GM15510 (cell line): ENCODE measurements around the gene CEP120.

Experiments used
- POLR2A ChIP-seq: IDR thresholded peaks from 3 replicates; pipeline ENCODE4 v1.6.1; 2011; ENCODE audit warnings: borderline replicate concordance; ENCODE audit not compliant: insufficient read length; ENCODE audit errors: extremely low read depth

Gene CEP120

GRCh38 chr5:123364441-123365155, 58.6 kb downstream of the CEP120 start:
- TF ChIP-seq POLR2A: no peak

DNA sequence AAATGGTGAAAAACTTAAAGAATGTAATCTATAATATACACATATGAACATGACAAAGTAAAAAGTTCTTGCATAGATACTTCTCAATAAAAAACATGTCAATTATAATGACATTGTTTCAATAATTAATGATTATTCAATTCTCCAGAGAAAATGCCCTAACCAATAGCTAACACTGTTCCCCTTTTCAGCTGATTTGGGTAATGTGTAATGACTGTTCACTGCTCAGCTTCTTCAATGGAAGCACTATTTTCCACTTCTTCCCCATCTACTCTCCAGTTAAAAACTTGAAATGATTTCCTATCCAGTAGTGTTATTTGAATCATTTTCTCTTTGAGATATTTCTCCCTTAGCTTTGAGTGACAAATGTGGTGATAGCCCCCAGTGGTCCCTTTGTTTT, 62.3 kb downstream of the CEP120 start:
- TF ChIP-seq POLR2A: no peak

DNA sequence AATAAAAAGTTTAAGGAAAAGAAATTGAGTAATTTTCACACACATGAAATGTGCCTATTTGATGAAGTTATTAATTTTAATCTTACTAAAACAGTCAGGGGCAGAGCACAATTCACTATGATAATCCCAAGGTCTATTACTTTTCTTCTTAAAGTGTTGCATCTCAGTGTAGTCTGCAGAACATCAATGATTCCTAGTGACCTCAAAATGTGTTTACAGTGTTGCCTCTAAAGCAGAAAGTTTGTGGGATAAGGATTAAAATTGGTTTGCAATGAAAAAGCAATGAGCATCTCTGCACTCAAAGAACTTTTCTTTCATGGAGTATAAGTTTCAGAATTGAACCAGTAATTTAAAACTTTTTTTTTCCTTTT, 63.0 kb downstream of the CEP120 start:
- no peak for TF ChIP-seq POLR2A

- no peak for TF ChIP-seq POLR2A
Measured at GRCh38 chr5:123359454-123360200, 63.6 kb downstream of the CEP120 start.

- no peak for TF ChIP-seq POLR2A
Measured at GRCh38 chr5:123358751-123359150, 64.5 kb downstream of the CEP120 start.

DNA sequence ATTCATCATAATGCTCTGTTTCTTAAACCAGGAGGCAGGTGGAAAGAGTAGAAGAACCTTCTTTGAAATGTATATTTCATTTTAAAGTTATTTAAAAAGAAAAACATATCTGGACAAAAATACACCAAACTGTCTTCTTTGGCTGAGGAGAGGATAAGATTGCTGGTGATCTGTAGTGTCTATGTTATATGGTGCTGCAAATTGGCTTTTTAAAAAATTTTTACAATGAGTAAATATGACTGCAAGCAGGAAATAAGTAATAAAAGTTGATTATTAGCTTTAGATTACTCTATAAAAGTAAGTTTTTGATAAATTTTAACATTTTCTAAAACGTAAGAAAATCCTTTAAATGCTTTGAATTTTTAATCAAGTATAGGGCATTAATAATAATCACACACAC, 64.9 kb downstream of the CEP120 start:
- no peak for TF ChIP-seq POLR2A

DNA sequence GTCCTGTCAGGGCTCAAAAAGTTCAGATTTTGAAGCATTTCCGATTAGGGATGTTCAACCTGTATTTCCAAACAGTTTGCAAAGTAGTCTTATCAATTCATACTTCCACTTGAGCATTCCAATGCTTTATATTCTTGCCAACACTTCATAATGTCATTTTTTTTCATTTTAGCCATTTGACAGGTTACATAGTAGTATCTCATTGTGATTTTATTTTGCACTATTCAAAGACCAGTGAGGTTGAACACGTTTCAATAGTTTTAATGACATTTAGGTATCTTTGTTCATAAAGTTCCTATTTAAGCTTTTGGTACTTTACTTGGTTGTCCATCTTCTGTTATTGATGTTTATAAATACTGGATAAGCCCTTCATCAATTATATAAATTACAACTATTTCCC, 71.4 kb downstream of the CEP120 start:
- TF ChIP-seq POLR2A: no peak

- TF ChIP-seq POLR2A: no peak
Measured at GRCh38 chr5:123351240-123351639, 72.0 kb downstream of the CEP120 start.

DNA sequence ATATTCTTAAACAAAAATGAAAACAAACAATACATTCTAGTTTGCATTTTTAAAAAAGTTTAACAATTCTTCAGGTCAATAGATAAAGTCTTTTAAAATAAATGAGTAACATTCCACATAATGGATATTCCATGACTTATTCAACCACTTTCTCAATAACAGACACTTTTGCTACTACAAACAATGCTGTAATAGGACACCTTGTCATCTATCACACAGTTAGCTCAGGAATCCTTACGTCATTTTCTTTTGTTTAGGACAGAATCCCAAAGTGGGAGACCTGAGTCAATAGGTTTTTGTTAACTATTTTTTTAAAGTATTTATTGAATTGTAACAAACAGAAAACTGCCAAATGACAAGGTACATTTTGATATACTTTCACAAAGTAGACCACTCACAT, 72.5 kb downstream of the CEP120 start:
- TF ChIP-seq POLR2A: no peak

GRCh38 chr5:123344816-123345426, 78.3 kb downstream of the CEP120 start:
- no peak for TF ChIP-seq POLR2A

GRCh38 chr5:123340928-123341327, 82.3 kb downstream of the CEP120 start:
- no peak for TF ChIP-seq POLR2A

- no peak for TF ChIP-seq POLR2A
Measured at GRCh38 chr5:123305751-123306150, 117.5 kb downstream of the CEP120 start.

DNA sequence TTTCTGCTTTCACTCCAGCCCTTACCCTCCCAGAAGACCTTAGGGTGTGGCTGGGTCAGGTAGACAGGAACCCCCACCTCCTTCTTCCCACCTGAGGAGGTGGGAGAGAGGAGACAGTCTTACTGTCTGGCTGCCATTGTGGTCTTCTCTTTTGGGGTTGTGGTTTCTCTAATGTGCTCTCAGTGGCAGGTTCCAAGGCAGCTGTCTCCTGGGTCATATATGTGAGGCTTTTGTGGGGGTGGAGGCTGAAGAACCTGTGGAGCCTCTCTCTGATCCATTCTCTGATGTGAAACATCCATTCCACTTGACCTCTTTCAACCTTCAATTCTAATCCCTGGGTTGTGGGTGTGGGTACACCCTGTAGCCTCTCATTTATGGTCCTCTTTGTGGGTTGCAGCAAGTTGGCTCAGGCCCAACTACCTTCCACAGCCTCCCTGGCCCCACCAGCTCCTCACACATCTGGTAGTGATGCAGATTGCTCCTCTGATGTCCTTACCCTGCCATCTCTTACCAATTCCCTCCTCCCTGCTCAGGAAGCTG, 118.4 kb downstream of the CEP120 start:
- no peak for TF ChIP-seq POLR2A

GRCh38 chr5:123303802-123304201, 119.4 kb downstream of the CEP120 start:
- no peak for TF ChIP-seq POLR2A

- TF ChIP-seq POLR2A: no peak
Measured at GRCh38 chr5:123300266-123300665, 122.9 kb downstream of the CEP120 start.
